Tibial nerve (tissue), 4 donors: ENCODE measurements around the gene ANKRD34B. TPM values are rescaled to one million over a fixed set of nuclear protein-coding genes. Genes with fewer than 3 reads are reported as not detected.

ENCODE experiments used
- DNase-seq, 2 donors: peaks; one replicate each; pipeline ENCODE4 v3.0.0-alpha.2; 2019; ENCODE audit warnings: low spot score in 2 of 2
- H3K27ac ChIP-seq, 4 donors: fragments of 200-600 bp; sonication (generic) in 3 of 4; one replicate each; pipeline ENCODE4 v1.5.1; 2017 to 2019; ENCODE audit warnings: mild to moderate bottlenecking in 1 of 4
- H3K27me3 ChIP-seq, 2 donors: fragments of 200-600 bp; sonication (generic) in 1 of 2; one replicate each; pipeline versions ENCODE4 v1.5.1 to v1.6.0; 2017 to 2019
- H3K36me3 ChIP-seq, 3 donors: fragments of 200-600 bp; sonication (generic); one replicate each; pipeline ENCODE4 v1.5.1; 2018 to 2019
- H3K4me1 ChIP-seq, 4 donors: fragments of 200-600 bp; sonication (generic) in 3 of 4; one replicate each; pipeline ENCODE4 v1.5.1; 2017 to 2019
- H3K4me3 ChIP-seq, 4 donors: fragments of 200-600 bp; sonication (generic) in 3 of 4; one replicate each; pipeline ENCODE4 v1.5.1; 2017 to 2019; ENCODE audit warnings: mild to moderate bottlenecking in 1 of 4, moderate library complexity in 1 of 4
- H3K9me3 ChIP-seq, 4 donors: fragments of 200-600 bp; sonication (generic) in 3 of 4; one replicate each; pipeline ENCODE4 v1.5.1; 2017 to 2019
- EP300 ChIP-seq, 2 donors: sonication (generic); formaldehyde crosslinking; IDR thresholded peaks; one replicate each; pipeline ENCODE4 v1.6.1; 2017; ENCODE audit warnings: antibody characterized with exemption in 2 of 2, mild to moderate bottlenecking in 1 of 2
- POLR2A ChIP-seq, 2 donors: fragments of 450-650 bp; IDR thresholded peaks; one replicate each; pipeline ENCODE4 v1.6.1; 2017; ENCODE audit warnings: antibody characterized with exemption in 2 of 2, mild to moderate bottlenecking in 2 of 2, moderate library complexity in 2 of 2
- WGBS, 2 donors: methylation state at CpG; one replicate each; pipeline ENCODE4 v1.1.5; 2018; 5-methylcytosine and 5-hydroxymethylcytosine counted together
- total RNA-seq, 4 donors: library from RNA; depleted of rRNA; stranded (reverse); fragments of >200 nt; gene quantifications; one replicate each; pipeline ENCODE4 v1.1.0, GENCODE V29; 2016
- TF ChIP-seq, protein P1 (sequence below), 5 experiments: fragments of 200-600 bp in 3 of 5; fragments of 450-650 bp in 2 of 5; sonication (generic) in 3 of 5; IDR thresholded peaks; one replicate each; pipeline ENCODE4 v1.5.1; 2016 to 2019; ENCODE audit warnings: antibody characterized with exemption in 5 of 5, mild to moderate bottlenecking in 3 of 5, moderate library complexity in 2 of 5

Gene ANKRD34B
- total RNA-seq, 4 donors from 2014 or later: not detected

DNA sequence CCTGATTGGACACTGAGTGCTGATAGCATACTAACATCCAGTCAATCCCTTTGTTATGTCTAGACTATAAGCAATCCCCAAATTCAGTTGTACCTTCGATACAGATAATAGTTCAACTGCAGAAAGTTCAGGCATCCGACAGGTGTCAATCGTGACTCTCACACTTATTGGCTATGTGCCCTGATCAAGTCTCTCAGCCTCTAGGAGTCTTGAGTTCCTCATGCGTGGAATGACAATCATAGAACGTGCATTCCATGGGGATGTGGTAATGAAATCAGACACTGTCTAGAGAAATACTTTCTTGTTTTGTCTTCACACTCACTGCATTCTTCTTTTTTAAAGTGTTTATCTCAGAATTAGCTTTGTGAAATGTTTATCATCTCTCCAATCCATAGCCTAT, 4.8 kb downstream of the ANKRD34B start:
- DNase-seq: no peak
- Histone ChIP-seq H3K36me3 (no peaks in the 10 kb centered on the region), H3K4me3 (no peak overlapping the region), H3K27ac (no peak overlapping the region), H3K27me3 (peaks cover 1 to 27% of the 10 kb centered on the region in 2 donors), H3K4me1 (peaks cover 0 to 15% (median 13%) of the 10 kb centered on the region in 4 donors), H3K9me3 (no peaks in the 10 kb centered on the region)
- no peak for TF ChIP-seq EP300 (IDR thresholded peaks at IDR 0.05)
- TF ChIP-seq POLR2A (IDR thresholded peaks at IDR 0.05): no peak
- TF ChIP-seq, protein P1, sequence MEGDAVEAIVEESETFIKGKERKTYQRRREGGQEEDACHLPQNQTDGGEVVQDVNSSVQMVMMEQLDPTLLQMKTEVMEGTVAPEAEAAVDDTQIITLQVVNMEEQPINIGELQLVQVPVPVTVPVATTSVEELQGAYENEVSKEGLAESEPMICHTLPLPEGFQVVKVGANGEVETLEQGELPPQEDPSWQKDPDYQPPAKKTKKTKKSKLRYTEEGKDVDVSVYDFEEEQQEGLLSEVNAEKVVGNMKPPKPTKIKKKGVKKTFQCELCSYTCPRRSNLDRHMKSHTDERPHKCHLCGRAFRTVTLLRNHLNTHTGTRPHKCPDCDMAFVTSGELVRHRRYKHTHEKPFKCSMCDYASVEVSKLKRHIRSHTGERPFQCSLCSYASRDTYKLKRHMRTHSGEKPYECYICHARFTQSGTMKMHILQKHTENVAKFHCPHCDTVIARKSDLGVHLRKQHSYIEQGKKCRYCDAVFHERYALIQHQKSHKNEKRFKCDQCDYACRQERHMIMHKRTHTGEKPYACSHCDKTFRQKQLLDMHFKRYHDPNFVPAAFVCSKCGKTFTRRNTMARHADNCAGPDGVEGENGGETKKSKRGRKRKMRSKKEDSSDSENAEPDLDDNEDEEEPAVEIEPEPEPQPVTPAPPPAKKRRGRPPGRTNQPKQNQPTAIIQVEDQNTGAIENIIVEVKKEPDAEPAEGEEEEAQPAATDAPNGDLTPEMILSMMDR (IDR thresholded peaks at IDR 0.05): no peak
- 61 to 67% methylated on average over 5 of the region's 5 CpGs for WGBS, 2 donors

DNA sequence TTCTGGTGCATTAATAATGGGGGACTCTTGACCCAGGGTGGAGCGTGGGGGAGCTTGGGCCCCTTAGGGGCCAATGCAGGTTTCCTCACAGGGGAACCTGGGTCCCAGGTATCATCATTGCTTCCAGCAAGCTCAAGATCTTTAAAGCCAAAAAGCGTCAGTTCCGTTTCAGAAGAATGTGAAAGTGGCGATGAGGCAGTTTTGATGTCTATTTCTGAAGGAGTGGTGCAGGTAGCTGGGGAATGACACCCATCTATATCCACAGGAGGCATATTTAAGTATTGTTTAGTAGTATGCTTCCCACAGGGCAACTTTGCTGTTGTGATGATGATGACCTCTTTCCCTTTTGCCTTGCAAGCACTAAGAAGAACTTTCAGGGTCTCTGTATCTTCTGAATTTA, 10.8 kb downstream of the ANKRD34B start:
- Histone ChIP-seq H3K9me3 (no peaks in the 10 kb centered on the region), H3K4me1 (no peaks in the 10 kb centered on the region), H3K27ac (no peak overlapping the region), H3K27me3 (peaks cover 0 to 8% of the 10 kb centered on the region in 2 donors), H3K36me3 (no peaks in the 10 kb centered on the region), H3K4me3 (no peak overlapping the region)
- DNase-seq: no peak
- TF ChIP-seq EP300 (IDR thresholded peaks at IDR 0.05) (no peak), POLR2A (IDR thresholded peaks at IDR 0.05) (no peak)
- TF ChIP-seq, protein P1 (IDR thresholded peaks at IDR 0.05): no peak
- 86 to 93% methylated on average over 4 of the region's 4 CpGs for WGBS, 2 donors

DNA sequence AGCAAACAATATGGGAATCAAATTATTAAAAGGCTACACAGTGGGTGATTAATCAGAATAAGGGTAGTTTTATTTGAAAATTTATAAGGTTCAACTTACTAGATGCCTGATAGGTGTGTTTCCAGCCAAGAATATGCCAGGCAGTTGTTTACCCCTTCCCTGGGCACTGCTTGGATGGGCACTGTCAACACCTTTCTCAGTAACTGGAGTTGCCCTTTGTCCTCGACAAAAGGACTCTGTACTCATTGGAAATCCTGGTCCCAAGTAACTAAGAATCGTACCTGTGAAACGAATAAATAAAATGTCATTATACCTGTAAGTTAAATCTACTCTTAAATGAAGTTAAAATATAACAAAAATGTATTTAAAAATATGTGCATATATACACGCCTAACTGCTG, 15.0 kb downstream of the ANKRD34B start:
- Histone ChIP-seq H3K4me1 (no peaks in the 10 kb centered on the region), H3K36me3 (no peaks in the 10 kb centered on the region), H3K9me3 (no peaks in the 10 kb centered on the region), H3K4me3 (no peak overlapping the region), H3K27me3 (peaks cover 0 to 6% of the 10 kb centered on the region in 2 donors), H3K27ac (no peak overlapping the region)
- TF ChIP-seq EP300 (IDR thresholded peaks at IDR 0.05) (no peak), POLR2A (IDR thresholded peaks at IDR 0.05) (no peak)
- TF ChIP-seq, protein P1 (IDR thresholded peaks at IDR 0.05): no peak
- no peak for DNase-seq
- 87 to 91% methylated on average over 4 of the region's 4 CpGs for WGBS, 2 donors

DNA sequence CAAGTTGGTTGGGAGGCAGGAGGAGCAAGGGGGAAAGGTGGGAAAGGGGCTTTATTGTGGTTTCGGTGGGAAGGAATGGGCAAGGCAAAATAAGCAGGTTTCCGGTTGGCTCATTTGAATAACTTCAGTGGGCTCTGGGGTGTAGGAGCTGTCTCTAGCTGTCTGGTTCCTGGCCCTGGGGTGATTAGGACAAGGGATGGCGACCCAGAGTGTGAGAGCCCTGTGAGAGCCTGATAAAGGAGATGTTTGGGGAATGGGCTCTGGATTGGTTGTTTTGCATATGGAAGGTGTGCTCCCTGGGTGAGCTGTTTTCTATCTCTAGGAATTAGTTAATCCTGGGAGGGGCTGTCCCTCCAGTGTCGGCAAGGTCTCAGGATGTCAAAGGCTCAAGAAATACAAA, 15.4 kb downstream of the ANKRD34B start:
- 53 to 69% methylated on average over 4 of the region's 4 CpGs for WGBS, 2 donors
- Histone ChIP-seq H3K36me3 (no peaks in the 10 kb centered on the region), H3K27ac (no peak overlapping the region), H3K4me1 (no peaks in the 10 kb centered on the region), H3K4me3 (no peak overlapping the region), H3K27me3 (peaks cover 0 to 4% of the 10 kb centered on the region in 2 donors), H3K9me3 (no peaks in the 10 kb centered on the region)
- TF ChIP-seq, protein P1 (IDR thresholded peaks at IDR 0.05): no peak
- TF ChIP-seq EP300 (IDR thresholded peaks at IDR 0.05) (no peak), POLR2A (IDR thresholded peaks at IDR 0.05) (no peak)
- no peak for DNase-seq

DNA sequence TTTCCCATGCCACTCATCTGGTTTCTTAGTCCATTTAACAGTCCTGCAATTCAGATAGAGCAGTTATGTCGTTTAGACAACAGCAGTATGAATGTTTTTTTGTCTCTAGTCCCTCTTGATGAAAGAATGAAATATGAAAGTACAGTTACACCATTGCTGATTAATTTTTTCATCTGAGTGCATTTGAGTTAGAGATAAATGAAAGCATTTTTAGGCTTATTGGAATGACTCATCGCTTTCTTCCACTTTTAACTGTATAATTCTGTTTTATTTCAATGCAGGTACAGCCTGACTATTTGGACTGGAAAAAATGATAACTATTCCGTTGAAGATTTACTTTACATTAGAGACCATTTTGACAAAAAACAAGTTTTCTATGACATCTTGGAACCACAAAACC, 28.7 kb downstream of the ANKRD34B start:
- Histone ChIP-seq H3K4me1 (no peaks in the 10 kb centered on the region), H3K27ac (no peak overlapping the region), H3K27me3 (no peaks in the 10 kb centered on the region), H3K36me3 (no peaks in the 10 kb centered on the region), H3K4me3 (no peak overlapping the region), H3K9me3 (peaks cover 0 to 4% (median 0%) of the 10 kb centered on the region in 4 donors)
- no peak for DNase-seq
- 61 to 67% methylated on average over 3 of the region's 3 CpGs for WGBS, 2 donors
- TF ChIP-seq POLR2A (IDR thresholded peaks at IDR 0.05): no peak
- TF ChIP-seq EP300 (IDR thresholded peaks at IDR 0.05): no peak
- TF ChIP-seq, protein P1 (IDR thresholded peaks at IDR 0.05): no peak
